Measurements from ENCODE around the gene NRXN3.

NRXN3 gene

DNA sequence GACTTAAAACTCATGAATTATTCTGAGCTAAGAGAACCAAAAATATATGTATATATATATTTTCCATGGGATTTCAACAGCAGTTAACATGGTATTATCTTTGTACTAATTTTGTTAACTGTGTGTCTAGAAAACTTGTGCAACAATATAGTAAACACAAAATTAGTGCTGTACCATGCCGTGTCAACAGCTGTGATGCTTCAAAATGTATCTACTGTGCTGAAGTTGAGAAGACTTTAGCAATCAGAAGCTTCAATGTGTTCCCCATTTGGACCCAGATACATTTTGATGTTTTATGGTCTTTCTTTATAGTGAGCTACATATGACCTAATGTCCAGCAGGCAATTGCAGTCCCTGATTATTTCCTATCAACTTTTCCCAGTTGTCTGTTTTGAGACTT is 1635.5 kb downstream of the NRXN3 start:
- no peak for DNase-seq

DNA sequence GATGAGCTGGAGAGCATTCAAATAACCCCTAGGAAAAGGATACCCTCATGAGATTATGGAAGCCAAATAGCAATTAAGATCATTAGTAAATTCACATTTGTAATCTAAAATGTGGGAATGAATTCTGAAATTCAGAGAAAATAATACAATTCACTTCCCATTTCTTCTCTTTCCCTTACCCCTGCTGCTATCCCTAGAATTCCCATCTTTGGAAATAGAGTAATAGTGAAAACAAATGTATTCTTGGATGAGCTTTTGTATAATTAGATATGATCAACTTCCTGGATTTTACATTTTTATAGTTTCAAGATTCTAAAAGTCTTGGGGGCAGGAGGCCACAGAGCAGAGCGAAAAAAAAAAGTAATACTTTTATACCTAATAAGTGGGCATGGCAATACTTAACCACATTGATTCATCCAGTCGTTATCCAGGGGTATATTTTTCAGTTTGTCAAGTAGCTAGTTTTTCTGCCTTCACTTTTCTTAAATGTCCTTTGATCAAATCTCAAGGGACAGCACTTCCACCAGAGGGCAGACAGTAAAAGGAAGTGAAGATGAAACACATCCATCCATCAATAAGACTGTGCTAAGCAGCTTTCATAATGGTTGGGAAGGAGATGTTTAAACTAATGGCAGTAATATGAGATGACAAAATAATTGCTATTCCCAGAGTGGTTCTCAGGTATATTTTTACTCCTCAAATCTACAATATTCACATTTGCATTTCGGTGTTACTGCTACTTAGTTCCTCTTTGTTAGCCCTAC is 1639.9 kb downstream of the NRXN3 start:
- no peak for DNase-seq

DNA sequence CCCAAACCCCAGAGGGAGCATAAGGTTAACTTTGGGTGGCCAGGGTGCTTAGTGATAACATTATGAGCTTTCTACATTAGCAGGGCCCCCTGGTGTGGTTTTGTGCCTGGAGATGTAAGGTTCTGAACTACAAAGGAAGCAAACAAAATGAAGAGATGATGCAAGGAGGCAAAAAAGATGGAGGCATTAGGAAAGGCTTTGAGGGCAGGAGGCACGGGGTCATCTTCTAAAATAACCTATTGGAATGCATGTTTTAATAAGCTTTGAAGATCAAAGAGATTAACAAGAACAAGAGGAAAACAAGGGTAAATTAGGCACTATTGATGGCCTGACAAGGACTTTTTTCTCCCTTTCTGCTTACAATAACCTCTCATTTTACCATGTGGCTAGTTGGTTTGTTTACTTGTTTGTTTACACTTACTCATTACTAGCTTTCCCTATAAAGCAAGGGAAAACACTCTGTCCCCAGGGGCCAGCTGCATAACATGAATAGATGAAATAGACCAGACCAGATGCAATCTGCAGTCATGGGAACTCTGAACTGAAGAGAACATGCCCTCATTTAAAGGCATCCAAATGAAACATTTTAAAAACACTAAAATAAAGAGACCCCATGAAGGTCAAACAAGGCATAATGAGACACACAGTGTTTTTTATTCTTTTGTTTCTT is 1650.8 kb downstream of the NRXN3 start:
- no peak for DNase-seq

DNA sequence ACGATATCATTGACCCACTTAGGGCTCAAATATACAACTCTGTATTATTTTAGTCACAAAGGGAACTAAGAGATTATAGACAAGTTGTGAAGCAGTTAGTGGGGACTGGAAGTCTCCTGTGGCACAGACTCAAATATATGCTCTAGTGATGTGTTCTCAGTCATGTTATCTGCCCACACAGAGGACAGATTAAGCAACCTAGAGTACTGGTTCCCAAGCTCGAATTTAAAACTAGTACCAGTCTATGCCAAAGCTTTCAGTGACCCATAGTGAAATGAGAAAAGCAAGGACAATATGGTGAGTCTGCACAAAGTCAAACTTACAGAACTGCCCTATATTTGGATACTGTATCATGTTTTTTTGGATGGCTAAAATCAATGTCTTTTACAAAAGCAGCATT is 1651.9 kb downstream of the NRXN3 start:
- DNase-seq = no peak

DNA sequence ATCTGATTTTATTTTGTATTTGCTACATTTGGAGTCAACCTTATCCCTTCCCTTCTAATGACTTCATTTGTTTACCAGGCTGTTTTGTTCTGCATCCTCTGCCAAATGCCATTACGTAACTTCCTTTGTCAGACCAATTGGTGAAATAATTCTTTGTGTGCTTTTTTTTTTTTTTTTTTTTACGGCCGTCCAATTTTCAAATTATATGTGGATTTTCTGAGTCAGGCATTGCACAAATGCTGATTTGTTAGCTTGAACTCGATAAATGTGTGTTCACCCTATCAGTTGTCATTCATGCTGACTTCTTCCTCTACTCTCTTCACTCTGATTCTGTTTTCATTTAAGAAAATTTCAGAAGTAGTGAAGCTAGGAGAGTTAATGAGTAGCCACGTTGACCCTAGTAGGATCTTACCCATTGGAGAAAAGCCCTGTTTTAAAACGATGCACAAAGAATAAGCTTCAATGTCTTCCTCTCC is 1654.9 kb downstream of the NRXN3 start:
- DNase-seq = no peak

DNA sequence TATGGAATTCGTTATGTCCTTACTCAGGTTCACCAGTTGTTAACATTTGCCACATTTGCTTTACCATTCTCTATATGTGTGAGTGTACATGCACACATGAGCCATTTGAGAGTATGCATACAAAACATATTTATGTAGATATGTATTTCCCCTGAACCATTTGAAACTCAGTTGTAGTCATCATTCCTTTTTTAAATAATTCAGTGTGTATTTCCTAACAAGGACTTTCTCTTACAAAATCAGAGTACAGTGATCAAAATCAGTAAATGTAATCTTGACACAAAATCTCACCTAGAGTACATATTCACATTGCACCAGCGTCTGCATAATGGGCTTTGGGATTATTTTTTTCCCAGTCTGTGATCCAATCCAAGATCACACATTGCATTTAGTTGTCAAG is 1656.2 kb downstream of the NRXN3 start:
- no peak for DNase-seq

DNA sequence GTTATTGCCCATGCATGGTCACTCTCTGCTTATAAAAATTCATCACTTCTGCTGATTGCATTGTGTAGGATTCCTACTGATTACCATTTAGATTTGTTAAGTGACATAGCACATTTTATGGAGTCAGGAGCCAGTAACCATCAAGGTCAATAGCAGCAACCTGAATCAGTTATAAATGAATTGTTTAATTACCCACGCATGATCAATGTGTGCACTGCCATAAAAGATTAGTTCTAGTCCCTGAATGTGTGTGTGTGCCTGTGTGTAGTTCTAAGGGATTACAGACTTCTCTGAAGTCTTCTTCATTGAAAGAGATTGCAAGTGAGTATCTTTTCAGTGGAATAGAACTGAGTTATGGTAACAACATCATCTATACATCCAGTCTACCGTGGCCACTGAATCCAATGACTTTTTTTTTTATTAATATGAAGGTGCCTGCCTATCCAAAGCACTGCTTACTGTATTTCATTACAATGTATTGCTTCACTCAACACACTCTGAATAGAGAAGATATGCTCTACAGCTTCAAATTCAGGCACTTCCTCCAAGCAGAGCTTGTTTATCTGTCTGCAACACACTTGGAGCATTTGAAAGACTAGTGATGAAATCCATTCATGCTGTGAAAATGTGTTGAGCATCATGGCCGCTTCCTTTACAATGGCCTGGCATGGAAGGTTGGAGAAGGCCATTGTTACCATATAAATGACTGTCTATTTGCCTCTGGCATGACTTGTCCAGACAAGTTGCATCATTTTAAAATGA is 1659.4 kb downstream of the NRXN3 start:
- DNase-seq = no peak

DNA sequence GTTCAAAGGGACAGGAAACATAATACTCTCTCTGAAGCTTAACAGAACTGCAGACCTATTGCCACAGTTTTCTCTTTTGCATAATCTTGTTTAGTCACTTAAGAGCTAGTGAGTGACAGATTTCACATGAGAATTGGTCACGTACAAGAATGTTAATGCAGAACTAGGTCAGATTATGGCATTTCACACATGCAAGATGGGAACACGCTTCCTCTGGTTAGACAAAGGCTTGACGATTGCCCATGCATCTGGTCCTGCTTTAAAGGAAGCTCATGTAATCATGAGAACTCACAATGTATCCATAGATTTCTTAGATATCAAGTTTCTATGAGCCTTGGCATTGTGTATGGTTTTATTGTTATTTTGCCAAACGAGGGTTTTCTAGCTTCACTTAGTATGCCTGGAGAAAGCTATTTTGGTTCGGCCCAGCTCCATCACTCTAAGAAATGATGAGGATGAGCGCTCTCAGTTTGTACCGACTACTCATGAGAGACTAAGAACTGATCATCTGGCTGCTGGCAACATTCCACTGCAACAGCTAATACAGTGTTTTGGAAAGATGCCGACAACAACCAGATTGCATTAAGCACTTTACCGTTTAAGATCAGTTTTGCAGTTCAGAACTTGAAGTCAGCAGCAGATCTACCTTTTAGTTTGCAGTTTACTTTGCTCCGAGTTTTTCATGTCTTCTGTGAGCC is 1661.2 kb downstream of the NRXN3 start:
- DNase-seq = no peak

DNA sequence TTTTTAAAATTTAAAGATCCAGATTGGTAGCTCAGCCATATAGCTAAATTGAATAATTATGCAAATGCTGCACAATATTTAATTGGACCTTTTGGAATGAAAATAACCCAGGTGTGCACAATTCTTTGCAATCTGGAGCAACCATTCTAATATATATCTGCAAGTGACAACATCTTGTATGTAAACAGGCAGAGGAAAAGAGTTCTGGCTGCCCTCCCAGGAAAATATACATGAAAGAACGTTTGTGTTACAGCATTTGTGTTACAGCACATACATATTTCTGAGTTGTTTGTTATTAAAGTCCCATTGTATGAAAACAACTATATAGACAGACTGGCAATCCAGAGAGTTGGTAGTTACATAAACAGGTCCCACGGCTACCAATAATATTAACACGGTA is 1663.6 kb downstream of the NRXN3 start:
- DNase-seq = no peak

DNA sequence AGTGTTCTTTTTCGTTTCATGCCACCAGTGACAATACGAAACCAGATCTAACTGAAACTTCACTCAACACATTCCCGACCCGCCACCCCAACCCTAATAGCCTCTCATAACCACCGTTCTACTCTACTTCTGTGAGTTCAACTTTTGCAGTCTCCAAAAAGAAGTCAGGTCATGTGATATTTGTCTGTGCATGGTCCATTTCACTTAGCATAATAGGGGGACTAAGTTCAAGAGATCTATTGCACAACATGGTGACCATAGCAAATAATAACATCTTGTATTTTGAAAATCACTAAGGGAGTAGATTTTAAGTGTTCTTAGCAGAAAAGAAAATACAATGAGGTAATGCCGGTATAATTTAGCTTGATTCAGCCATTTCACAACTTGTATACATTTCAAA is 1664.7 kb downstream of the NRXN3 start:
- no peak for DNase-seq

DNA sequence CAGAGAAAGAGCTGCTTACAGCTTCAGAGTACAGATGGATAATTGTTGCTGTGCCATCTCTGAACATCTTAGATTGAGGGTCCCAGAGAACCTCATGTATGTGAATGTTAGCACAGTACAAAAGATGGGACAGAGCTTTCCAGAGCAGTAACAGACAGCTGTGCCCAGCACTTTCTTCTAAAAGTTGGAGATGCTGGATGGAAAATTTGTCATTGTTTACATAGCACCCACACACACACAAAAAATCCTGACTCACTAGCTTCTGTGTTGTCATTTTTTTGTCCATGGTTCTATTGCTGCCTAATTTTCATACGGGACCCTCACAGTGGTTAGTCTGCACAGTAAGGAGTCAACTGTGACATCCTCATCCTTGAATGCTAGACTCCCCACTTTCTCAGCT is 1666.4 kb downstream of the NRXN3 start:
- DNase-seq = no peak

DNA sequence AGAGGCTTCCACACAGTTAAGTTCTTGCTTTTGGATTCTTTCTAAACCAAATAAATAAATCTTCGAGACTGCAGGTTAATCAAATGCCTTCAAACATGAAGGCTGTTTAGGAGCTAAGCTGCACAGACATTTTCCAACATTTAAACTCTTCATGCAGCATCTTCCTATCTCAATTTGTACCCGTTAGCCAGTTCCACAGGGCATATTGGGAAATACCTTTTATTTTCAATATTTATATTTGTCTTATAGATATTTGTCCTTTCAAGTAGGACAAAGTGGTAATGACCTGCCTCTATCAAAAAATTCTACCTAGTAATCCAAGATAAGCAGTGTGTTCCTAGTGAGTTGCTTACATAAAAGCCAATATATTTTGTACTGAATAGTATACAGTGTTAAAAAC is 1667.5 kb downstream of the NRXN3 start:
- no peak for DNase-seq

DNA sequence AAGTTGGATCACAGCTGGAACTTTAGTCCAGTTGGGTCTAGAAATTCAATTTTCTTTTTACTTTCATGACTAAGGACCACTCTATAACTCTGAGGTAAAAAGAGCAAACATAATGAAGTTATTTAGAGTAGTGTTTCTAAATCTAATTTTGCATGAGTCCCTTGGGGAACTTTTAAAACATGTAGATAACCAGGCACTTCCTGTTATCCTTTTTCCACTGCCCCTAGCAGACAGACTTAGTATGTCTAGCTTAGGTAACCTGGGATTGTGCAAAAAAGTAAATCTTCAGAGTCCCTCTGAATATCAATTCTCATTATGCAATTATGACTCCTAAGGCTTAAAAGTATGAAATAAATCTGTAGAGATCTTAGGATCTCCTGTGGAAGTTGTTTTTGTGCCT is 1669.9 kb downstream of the NRXN3 start:
- DNase-seq = no peak

DNA sequence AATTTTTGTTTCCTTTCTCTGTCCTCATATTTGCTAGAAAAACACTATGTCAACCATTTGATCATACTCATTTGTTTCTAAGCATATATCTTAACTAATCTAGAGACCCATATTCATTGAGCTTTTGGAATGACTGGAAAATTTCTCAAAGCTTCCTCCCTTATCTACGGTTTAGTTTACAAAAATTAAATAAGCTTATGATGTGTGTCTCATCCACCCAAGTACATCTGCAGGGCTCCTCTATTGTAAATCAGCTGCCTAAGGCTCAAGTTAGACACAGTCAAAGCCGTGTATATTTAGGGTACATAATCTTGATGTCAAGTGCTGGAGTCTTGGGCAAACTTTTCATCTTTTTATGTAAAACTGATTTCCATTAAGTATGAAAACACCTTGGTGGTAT is 1670.7 kb downstream of the NRXN3 start:
- DNase-seq = no peak

DNA sequence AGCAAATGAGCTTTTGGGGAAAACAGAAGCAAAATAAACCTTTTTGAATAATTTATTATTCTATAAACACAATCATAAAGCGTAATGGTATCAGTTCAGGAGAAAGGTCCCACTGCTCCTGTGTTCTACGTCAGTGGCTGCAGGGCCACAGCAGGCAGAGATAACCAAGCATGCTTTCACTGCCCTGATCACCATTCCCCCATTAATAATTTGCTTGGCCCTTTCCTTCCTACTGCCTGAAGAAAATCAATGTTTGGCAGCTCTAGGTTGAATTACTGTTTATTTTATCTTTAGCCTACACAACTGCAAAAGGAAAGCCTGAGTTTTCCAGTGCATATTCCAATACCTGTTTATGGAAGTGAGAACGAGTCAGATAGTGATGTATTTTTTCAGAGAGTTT is 1671.3 kb downstream of the NRXN3 start:
- DNase-seq = no peak

DNA sequence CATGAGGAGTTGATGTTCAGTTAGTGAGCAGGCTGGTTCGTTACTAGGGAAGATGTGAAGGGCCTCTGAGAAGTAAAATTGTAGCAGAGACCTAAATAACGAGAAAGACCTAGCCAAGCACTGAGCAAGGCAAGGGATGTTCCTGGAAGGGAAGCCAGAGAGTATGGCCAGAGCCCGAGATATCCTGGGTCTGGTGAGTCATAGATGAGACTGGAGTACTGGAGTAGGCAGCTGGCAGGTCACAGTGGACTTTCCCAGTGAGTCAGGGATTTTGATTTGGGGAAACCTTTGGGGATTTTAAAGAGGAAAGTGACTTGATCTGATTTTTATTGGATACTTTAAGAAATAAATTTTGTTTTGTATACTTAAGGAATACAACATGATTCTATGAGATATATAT is 1672.1 kb downstream of the NRXN3 start:
- DNase-seq = no peak

DNA sequence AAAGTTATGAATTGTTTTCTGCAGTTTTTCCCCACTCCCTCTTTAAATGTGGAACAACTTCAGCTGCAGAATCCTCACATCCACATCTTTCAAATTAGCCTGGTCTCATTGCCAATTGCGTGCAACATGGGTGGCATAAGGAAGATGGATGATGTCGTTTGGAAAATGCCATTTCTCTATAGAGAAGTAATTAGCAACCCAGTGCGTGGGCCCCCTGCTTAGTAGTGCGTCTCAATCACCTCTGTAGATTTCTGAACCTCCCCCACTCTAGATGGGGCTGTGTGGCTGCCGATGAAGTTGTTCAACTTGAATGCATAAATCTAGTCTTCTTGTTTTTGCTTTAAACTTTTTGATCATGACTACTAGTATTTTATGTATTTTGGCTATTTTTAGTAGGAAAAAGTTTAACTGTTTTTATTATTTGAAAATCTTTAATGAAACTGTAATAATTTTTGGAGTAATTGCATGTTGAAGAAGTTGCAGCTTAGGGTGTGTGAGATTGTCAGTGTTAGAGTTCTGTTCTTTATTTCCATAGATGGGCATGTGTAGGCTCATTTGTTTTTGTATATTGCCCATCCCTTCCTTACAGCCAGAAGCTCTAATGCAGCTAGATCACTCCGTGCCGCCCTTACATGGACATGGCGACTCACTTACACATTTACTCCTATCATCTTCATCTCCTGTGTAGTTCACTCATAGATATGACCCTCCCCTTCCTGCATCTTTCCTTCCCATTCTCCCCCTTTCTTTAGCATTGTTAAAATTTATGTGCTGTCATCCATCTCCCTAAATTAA is 1683.0 kb downstream of the NRXN3 start:
- no peak for DNase-seq

DNA sequence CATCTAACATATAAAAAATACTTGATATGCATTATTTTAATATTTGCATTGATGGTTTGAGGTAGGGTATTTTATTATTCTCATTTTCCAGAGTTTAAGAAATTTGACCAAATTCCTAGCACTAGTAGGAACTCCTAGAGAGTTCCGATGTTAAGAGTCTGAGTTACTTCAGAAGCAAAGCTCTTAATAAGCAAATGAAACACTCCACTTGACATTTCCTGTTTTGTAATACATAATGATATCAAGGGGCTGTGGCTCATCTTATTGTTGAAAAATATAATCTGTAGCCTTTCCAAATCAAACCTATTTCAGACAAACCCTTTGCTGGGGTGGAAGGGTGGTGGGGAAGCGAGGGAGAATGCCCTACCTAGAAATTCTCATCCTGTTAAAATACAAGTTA is 1685.6 kb downstream of the NRXN3 start:
- DNase-seq = no peak

DNA sequence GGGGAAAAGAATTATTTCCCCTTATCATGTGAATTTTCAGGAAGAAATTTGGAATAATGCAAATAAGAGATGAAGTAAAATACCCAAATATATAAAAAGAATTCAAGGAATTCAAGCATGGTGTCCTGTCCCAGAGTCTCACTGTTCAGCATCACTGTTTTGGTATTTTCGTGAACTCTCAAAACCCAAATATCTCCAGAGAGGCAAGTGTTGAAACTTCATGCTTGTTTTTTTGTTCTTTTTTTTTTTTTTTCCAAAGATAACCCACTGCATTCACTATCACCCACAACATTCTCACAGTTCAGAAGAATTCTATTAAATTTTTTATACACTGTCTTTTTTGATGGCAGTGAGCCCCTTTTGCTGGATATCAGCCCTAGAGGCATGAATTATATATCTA is 1686.2 kb downstream of the NRXN3 start:
- DNase-seq = no peak

DNA sequence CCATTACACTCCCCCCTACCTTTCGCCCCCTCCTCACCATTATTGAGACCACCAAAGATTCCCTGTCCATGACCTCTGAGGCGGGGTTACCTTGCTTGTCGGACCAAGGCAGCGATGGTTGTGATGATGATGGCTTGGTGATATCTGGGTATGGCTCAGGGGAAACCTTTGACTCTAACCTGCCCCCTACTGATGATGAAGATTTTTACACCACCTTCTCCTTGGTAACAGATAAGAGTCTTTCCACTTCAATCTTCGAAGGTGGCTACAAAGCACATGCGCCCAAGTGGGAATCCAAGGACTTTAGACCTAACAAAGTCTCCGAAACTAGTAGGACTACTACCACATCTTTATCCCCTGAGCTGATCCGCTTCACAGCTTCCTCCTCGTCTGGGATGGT is 1690.9 kb downstream of the NRXN3 start:
- no peak for DNase-seq

DNA sequence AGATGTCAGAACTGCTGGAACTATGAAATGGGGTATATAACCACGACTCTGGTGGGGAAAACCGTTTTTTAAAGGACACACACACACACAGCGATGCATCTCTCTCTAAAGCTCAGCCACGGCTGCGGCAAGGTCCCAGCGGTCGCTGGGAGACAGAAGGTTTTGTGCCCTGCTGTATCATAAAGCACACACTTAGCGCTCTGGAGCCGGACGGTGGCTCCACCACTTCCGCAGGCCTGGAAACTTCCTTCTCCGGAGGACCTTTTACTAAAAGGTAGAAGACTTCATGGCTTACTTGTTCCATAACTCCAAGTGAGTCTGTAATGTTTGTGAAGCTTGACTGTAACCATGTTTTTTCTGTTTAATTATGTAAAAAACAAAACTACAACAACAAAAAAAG is 1691.9 kb downstream of the NRXN3 start:
- DNase-seq = no peak

DNA sequence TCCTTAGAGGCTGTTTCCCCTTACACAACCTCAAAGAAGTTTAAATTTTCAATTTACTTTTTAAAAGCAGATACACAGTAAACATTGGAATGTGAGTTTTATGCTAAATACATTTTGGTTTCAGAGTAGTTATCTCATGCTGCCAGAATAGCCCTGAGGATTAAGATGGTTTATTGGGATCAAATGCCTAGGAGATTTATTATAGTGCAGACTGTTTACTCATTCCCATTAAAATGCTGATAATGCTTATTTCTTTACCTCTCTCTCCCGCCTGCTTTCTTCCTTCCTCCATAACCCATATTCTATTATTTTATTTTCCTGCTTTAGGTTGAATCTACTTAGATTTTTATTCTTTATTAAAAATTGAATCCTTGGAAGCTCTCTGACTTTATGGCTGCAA is 1701.0 kb downstream of the NRXN3 start:
- no peak for DNase-seq
